Measurements from ENCODE around the gene TPM1. TPM values are rescaled to one million over a fixed set of nuclear protein-coding genes. Genes with fewer than 3 reads are reported as not detected.

Gene TPM1
- polyA plus RNA-seq, 2 donors = 135 to 322 TPM

- Histone ChIP-seq H3K9me3 (ENCODE audit: control insufficient read depth in 2 of 2, insufficient read depth in 1 of 2, low read depth in 1 of 2, low read length in 1 of 2) (no peaks in the 10 kb centered on the region), H3K36me3 (ENCODE audit: control insufficient read depth in 2 of 2, insufficient read depth in 2 of 2, low read length in 1 of 2) (no peaks in the 10 kb centered on the region), H3K4me1 (ENCODE audit: control insufficient read depth in 2 of 2, insufficient read depth in 2 of 2, low read length in 1 of 2) (peaks cover 0 to 4% of the 10 kb centered on the region in 2 donors), H3K27ac (ENCODE audit: low read depth in 2 of 2, low read length in 1 of 2) (peak overlapping the region; percentile 29 to 34), H3K27me3 (ENCODE audit: control insufficient read depth in 1 of 2, insufficient read depth in 2 of 2, low read length in 2 of 2) (no peaks in the 10 kb centered on the region), H3K4me3 (ENCODE audit: low read depth in 1 of 2, low read length in 2 of 2) (no peak overlapping the region)
- WGBS, 2 donors = 84 to 85% methylated on average over 10 of the region's 10 CpGs
Observed at GRCh38 chr15:63052077-63052841, 9.7 kb downstream of the TPM1 start.

DNA sequence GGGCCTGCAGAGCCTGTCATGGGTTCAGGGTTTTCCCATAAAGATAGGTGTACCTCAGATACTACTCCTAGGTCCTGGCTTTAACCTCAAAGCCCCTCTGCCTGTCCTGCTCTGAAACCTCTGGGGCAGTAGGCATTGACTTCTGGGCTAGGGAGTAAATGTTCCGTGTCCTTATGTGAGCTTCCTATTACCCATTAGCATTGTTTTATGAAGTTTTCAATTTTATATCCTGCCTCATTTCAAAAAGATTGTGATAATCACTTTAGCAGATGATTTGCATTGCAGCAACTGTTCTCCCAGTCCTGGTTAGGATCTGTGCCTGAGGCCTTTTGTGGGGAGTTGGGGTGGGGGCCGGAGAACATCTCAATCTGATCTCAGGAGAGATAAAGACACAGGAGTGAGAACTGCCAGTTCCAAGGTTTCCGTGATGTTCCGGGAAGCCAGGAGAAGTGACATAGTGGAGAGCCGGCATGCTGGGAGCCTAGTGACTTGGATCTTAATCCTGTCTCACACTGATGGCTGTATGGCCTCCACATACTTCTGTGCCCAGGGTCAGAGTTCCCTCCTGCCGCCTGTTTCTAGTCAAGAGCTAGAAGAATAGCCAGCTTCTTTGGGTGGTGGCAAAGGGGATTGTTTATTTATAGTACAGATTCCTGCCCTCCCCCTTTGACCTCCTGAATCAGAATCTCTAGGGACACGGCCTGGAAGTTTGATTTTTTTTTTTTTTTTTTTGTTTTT is 10.6 kb downstream of the TPM1 start:
- H3K9me3 ChIP-seq (ENCODE audit: control insufficient read depth in 2 of 2, insufficient read depth in 1 of 2, low read depth in 1 of 2, low read length in 1 of 2) = no peaks in the 10 kb centered on the region
- no peak overlapping the region for H3K4me3 ChIP-seq (ENCODE audit: low read depth in 1 of 2, low read length in 2 of 2)
- peaks cover 0 to 3% of the 10 kb centered on the region in 2 donors for H3K36me3 ChIP-seq (ENCODE audit: control insufficient read depth in 2 of 2, insufficient read depth in 2 of 2, low read length in 1 of 2)
- H3K27ac ChIP-seq (ENCODE audit: low read depth in 2 of 2, low read length in 1 of 2) = peak overlapping the region; percentile 57 to 70
- no peaks in the 10 kb centered on the region for H3K27me3 ChIP-seq (ENCODE audit: control insufficient read depth in 1 of 2, insufficient read depth in 2 of 2, low read length in 2 of 2)
- WGBS, 2 donors = 59 to 69% methylated on average over 7 of the region's 7 CpGs
- peaks cover 0 to 4% of the 10 kb centered on the region in 2 donors for H3K4me1 ChIP-seq (ENCODE audit: control insufficient read depth in 2 of 2, insufficient read depth in 2 of 2, low read length in 1 of 2)

DNA sequence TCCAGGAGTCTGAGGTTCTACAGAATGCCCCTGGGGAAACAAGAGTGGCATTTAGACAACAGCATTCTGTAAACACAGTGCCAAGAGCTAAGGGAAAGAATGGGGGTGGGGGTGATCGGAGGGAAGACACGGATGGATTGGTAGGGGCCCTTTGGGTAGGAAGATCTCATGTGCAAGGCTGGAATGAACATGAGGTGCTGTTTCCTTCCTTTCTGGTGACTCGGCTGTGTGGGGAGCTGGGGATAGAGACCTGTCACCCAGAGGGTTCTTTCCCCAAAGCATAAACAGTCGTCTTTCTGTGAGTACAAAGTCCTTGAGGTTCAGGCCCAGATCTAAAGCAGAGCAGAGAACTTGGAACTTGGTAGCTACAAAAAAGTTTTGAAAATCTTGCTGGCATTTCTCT is 11.7 kb downstream of the TPM1 start:
- H3K27me3 ChIP-seq (ENCODE audit: control insufficient read depth in 1 of 2, insufficient read depth in 2 of 2, low read length in 2 of 2) = no peaks in the 10 kb centered on the region
- no peaks in the 10 kb centered on the region for H3K9me3 ChIP-seq (ENCODE audit: control insufficient read depth in 2 of 2, insufficient read depth in 1 of 2, low read depth in 1 of 2, low read length in 1 of 2)
- H3K4me3 ChIP-seq (ENCODE audit: low read depth in 1 of 2, low read length in 2 of 2) = no peak overlapping the region
- peak overlapping the region; percentile 26 to 32 for H3K27ac ChIP-seq (ENCODE audit: low read depth in 2 of 2, low read length in 1 of 2)
- peaks cover 0 to 4% of the 10 kb centered on the region in 2 donors for H3K4me1 ChIP-seq (ENCODE audit: control insufficient read depth in 2 of 2, insufficient read depth in 2 of 2, low read length in 1 of 2)
- WGBS, 2 donors = 65 to 73% methylated on average over 4 of the region's 4 CpGs
- peaks cover 0 to 3% of the 10 kb centered on the region in 2 donors for H3K36me3 ChIP-seq (ENCODE audit: control insufficient read depth in 2 of 2, insufficient read depth in 2 of 2, low read length in 1 of 2)

DNA sequence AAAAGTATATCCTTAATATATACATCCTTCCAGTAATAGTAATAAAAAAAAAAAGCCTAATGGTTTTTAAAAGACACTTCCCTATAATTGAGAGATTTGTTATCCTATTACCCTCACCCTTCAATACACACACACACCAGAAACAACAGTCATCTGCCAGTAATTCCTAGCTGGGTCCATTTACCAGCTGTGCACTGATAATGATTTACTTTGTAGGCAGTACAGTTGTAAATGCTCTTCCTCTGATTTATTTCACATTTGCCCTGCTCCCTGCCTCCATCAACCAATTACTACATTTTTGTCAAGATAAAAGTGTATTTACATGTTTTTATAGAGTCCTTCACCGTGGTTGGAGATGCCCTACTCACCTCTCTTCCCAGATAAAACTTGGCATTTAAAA is 12.4 kb downstream of the TPM1 start:
- no peak overlapping the region for H3K27ac ChIP-seq (ENCODE audit: low read depth in 2 of 2, low read length in 1 of 2)
- no peaks in the 10 kb centered on the region for H3K27me3 ChIP-seq (ENCODE audit: control insufficient read depth in 1 of 2, insufficient read depth in 2 of 2, low read length in 2 of 2)
- H3K36me3 ChIP-seq (ENCODE audit: control insufficient read depth in 2 of 2, insufficient read depth in 2 of 2, low read length in 1 of 2) = peaks cover 1 to 6% of the 10 kb centered on the region in 2 donors
- H3K4me1 ChIP-seq (ENCODE audit: control insufficient read depth in 2 of 2, insufficient read depth in 2 of 2, low read length in 1 of 2) = peaks cover 0 to 3% of the 10 kb centered on the region in 2 donors
- no peak overlapping the region for H3K4me3 ChIP-seq (ENCODE audit: low read depth in 1 of 2, low read length in 2 of 2)
- WGBS, 2 donors = 45 to 75% methylated on average over 1 of the region's 1 CpG
- H3K9me3 ChIP-seq (ENCODE audit: control insufficient read depth in 2 of 2, insufficient read depth in 1 of 2, low read depth in 1 of 2, low read length in 1 of 2) = no peaks in the 10 kb centered on the region

- H3K27me3 ChIP-seq (ENCODE audit: control insufficient read depth in 1 of 2, insufficient read depth in 2 of 2, low read length in 2 of 2) = no peaks in the 10 kb centered on the region
- 60 to 61% methylated on average over 6 of the region's 6 CpGs for WGBS, 2 donors
- peaks cover 4 to 12% of the 10 kb centered on the region in 2 donors for H3K36me3 ChIP-seq (ENCODE audit: control insufficient read depth in 2 of 2, insufficient read depth in 2 of 2, low read length in 1 of 2)
- H3K27ac ChIP-seq (ENCODE audit: low read depth in 2 of 2, low read length in 1 of 2) = peak overlapping the region in 1 of 2 donors; percentile 14
- no peak overlapping the region for H3K4me3 ChIP-seq (ENCODE audit: low read depth in 1 of 2, low read length in 2 of 2)
- no peaks in the 10 kb centered on the region for H3K9me3 ChIP-seq (ENCODE audit: control insufficient read depth in 2 of 2, insufficient read depth in 1 of 2, low read depth in 1 of 2, low read length in 1 of 2)
- H3K4me1 ChIP-seq (ENCODE audit: control insufficient read depth in 2 of 2, insufficient read depth in 2 of 2, low read length in 1 of 2) = no peaks in the 10 kb centered on the region
Observed at GRCh38 chr15:63056829-63057228, 14.3 kb downstream of the TPM1 start.

DNA sequence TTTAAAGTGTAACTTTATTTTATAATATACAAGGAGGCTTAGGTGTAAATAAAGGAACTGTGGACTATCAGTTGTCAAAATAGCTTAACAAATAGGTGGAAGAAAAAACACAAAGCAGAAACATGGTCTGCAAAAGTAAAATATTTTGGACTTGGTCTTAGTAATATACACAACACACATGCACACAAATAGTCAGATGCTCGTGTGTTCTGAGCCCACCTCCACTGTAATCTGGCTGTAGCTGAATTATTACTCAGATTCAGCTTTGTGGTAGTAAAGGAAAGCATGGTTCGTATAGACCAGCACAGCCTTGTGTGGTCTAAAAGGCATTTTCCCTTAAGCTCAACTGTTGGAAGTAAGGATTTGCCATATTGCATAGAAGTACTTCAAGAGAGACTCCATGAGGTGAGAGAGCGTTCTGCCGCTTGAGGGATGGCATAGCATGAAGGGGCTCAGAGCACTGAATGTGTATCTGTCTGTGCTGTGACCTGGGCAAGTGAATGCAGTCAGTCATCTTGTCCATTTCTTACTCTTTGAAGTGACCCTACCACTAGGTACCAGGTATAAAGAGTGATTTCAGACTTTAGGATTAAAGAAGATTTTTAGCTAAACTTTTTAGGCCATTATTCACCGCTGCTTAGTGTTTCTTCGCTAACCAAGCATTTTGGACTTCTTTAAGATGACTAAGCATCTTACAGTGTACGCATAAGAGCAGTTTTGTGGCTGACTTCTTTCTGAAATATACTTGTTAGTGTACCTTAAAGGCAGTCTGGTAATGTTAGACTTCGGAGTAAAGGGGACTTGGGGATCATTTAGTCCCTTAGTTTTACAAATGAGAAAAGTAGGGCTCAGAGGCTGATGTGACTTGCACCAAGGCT is 15.2 kb downstream of the TPM1 start:
- Histone ChIP-seq H3K27me3 (ENCODE audit: control insufficient read depth in 1 of 2, insufficient read depth in 2 of 2, low read length in 2 of 2) (no peaks in the 10 kb centered on the region), H3K36me3 (ENCODE audit: control insufficient read depth in 2 of 2, insufficient read depth in 2 of 2, low read length in 1 of 2) (peaks cover 6 to 14% of the 10 kb centered on the region in 2 donors), H3K4me1 (ENCODE audit: control insufficient read depth in 2 of 2, insufficient read depth in 2 of 2, low read length in 1 of 2) (no peaks in the 10 kb centered on the region), H3K9me3 (ENCODE audit: control insufficient read depth in 2 of 2, insufficient read depth in 1 of 2, low read depth in 1 of 2, low read length in 1 of 2) (no peaks in the 10 kb centered on the region), H3K27ac (ENCODE audit: low read depth in 2 of 2, low read length in 1 of 2) (no peak overlapping the region), H3K4me3 (ENCODE audit: low read depth in 1 of 2, low read length in 2 of 2) (no peak overlapping the region)
- 87 to 89% methylated on average over 8 of the region's 8 CpGs for whole genome bisulfite sequencing, 2 donors

- Histone ChIP-seq H3K9me3 (ENCODE audit: control insufficient read depth in 2 of 2, insufficient read depth in 1 of 2, low read depth in 1 of 2, low read length in 1 of 2) (no peaks in the 10 kb centered on the region), H3K36me3 (ENCODE audit: control insufficient read depth in 2 of 2, insufficient read depth in 2 of 2, low read length in 1 of 2) (peaks cover 12 to 14% of the 10 kb centered on the region in 2 donors), H3K4me3 (ENCODE audit: low read depth in 1 of 2, low read length in 2 of 2) (no peak overlapping the region), H3K27me3 (ENCODE audit: control insufficient read depth in 1 of 2, insufficient read depth in 2 of 2, low read length in 2 of 2) (no peaks in the 10 kb centered on the region), H3K27ac (ENCODE audit: low read depth in 2 of 2, low read length in 1 of 2) (no peak overlapping the region), H3K4me1 (ENCODE audit: control insufficient read depth in 2 of 2, insufficient read depth in 2 of 2, low read length in 1 of 2) (no peaks in the 10 kb centered on the region)
- 55 to 71% methylated on average over 3 of the region's 3 CpGs for WGBS, 2 donors
Observed at GRCh38 chr15:63059075-63059474, 16.5 kb downstream of the TPM1 start.

DNA sequence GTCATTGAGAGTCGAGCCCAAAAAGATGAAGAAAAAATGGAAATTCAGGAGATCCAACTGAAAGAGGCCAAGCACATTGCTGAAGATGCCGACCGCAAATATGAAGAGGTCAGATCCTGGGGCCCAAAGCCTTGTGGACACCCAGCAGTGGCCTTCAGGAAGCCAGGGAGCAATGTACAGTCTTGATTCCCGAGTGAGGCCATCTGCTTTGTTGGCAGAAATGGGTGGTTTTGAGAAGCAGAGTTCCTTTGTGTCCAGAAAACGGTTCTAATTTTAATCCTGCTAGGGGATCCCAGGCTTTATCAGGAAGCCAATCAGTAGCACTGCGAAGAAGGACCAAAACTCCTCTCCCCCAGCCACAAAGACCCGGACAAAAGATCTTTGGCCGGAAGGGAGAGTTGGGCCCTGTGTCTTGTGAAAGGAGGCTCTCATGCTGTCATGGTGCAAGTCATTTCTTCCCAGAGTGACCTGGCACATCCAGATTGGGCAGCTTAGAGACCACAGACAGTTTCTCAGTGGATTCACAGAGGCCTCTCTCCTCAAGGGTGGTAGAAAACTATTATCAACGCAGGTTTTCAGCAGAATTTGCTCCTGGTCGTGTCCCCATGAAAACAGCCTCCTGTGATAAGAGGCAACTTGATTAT is 17.1 kb downstream of the TPM1 start:
- Histone ChIP-seq H3K27ac (ENCODE audit: low read depth in 2 of 2, low read length in 1 of 2) (no peak overlapping the region), H3K4me3 (ENCODE audit: low read depth in 1 of 2, low read length in 2 of 2) (no peak overlapping the region), H3K9me3 (ENCODE audit: control insufficient read depth in 2 of 2, insufficient read depth in 1 of 2, low read depth in 1 of 2, low read length in 1 of 2) (no peaks in the 10 kb centered on the region), H3K36me3 (ENCODE audit: control insufficient read depth in 2 of 2, insufficient read depth in 2 of 2, low read length in 1 of 2) (peaks cover 12 to 14% of the 10 kb centered on the region in 2 donors), H3K4me1 (ENCODE audit: control insufficient read depth in 2 of 2, insufficient read depth in 2 of 2, low read length in 1 of 2) (no peaks in the 10 kb centered on the region), H3K27me3 (ENCODE audit: control insufficient read depth in 1 of 2, insufficient read depth in 2 of 2, low read length in 2 of 2) (no peaks in the 10 kb centered on the region)
- 75 to 78% methylated on average over 10 of the region's 10 CpGs for WGBS, 2 donors

DNA sequence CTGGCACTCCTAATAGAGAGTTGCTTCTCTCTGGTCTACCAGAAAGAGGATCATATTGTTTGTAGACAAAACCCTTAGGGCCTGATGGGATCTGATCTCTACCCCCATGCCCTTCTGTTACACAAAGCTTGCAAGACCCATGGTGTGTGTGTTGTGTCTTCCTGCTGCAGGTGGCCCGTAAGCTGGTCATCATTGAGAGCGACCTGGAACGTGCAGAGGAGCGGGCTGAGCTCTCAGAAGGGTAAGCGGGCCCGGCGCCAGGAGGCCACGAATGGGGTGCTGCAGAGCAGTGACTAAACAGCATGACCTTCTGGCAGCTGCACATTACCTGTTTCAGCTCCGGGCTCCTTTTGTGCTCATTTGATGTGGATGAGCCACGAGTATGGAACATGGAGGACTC is 18.2 kb downstream of the TPM1 start:
- 88 to 90% methylated on average over 10 of the region's 10 CpGs for WGBS, 2 donors
- no peak overlapping the region for H3K4me3 ChIP-seq (ENCODE audit: low read depth in 1 of 2, low read length in 2 of 2)
- no peak overlapping the region for H3K27ac ChIP-seq (ENCODE audit: low read depth in 2 of 2, low read length in 1 of 2)
- no peaks in the 10 kb centered on the region for H3K4me1 ChIP-seq (ENCODE audit: control insufficient read depth in 2 of 2, insufficient read depth in 2 of 2, low read length in 1 of 2)
- H3K36me3 ChIP-seq (ENCODE audit: control insufficient read depth in 2 of 2, insufficient read depth in 2 of 2, low read length in 1 of 2) = peaks cover 12 to 14% of the 10 kb centered on the region in 2 donors
- no peaks in the 10 kb centered on the region for H3K9me3 ChIP-seq (ENCODE audit: control insufficient read depth in 2 of 2, insufficient read depth in 1 of 2, low read depth in 1 of 2, low read length in 1 of 2)
- no peaks in the 10 kb centered on the region for H3K27me3 ChIP-seq (ENCODE audit: control insufficient read depth in 1 of 2, insufficient read depth in 2 of 2, low read length in 2 of 2)
